ENCODE results near the gene DTNA.
"Not testable (repeated sequence)": the region's sequence is repeated elsewhere in the genome, so short reads cannot be mapped to it uniquely, and the experiment has no call there.

- TF ChIP-seq CTCF, POLR2A, POLR2AphosphoS5 (IDR thresholded peaks at IDR 0.05): not testable (repeated sequence)
Observed at GRCh38 chr18:34716111-34716510, 6.0 kb downstream of the DTNA start.
